GM10266 (cell line): ENCODE results near the gene MUSTN1.
A peak's percentile ranks its signal among the peaks of the same experiment; 100 is the strongest.

ENCODE experiments used
- DNase-seq: peaks from one replicate; pipeline ENCODE4 v3.0.0; 2012; ENCODE audit errors: extremely low spot score
- CTCF ChIP-seq: IDR thresholded peaks from 2 replicates; pipeline ENCODE4 v1.5.1; 2012; ENCODE audit warnings: mild to moderate bottlenecking, low read depth; ENCODE audit not compliant: control insufficient read depth, insufficient read depth; ENCODE audit errors: missing control alignments

The MUSTN1 gene

GRCh38 chr3:52829482-52829881, 5.3 kb downstream of the MUSTN1 start:
- no peak for DNase-seq
- no peak for TF ChIP-seq CTCF

GRCh38 chr3:52827866-52828376, 6.9 kb downstream of the MUSTN1 start:
- no peak for TF ChIP-seq CTCF
- no peak for DNase-seq

DNA sequence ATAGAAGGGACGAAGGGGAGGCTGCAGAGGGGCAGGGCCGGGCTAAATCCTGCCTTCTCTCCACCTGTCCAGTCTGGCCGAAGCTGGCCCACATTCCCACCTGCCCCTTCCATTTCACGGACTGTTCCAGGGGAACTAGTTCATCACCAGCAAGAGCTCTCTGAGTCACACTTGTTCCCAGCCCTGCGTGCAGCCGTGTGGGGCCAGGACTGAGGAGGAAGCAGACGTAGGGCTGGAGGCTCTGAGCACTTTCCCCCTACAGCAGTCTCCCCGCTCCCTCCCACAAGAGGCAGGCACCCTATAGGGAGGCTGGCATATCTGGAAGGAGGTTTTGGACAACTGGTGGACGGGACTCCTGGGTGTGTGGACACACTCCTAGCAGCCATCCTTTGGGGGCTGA, 7.4 kb downstream of the MUSTN1 start:
- TF ChIP-seq CTCF: no peak
- no peak for DNase-seq

DNA sequence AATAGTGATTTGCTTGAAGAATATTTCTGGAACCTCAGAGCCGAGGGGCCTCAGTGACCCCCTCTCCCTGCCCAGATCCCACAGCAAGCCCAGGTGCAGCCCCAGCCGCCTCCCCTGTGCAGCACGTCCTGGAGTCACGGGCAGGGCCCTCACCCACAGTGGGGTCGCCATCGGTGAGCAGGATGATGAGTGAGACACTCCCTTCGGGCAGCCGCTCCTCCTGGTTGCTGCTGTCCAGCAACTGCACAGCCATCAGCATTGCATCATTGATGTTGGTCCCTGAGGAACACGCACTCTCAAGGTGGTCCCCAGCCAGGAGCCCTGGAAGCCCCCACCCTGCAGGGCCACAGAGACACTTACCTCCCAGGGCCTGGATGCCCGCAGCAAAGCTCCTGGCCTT, 10.8 kb downstream of the MUSTN1 start:
- TF ChIP-seq CTCF: no peak
- DNase-seq: no peak

DNA sequence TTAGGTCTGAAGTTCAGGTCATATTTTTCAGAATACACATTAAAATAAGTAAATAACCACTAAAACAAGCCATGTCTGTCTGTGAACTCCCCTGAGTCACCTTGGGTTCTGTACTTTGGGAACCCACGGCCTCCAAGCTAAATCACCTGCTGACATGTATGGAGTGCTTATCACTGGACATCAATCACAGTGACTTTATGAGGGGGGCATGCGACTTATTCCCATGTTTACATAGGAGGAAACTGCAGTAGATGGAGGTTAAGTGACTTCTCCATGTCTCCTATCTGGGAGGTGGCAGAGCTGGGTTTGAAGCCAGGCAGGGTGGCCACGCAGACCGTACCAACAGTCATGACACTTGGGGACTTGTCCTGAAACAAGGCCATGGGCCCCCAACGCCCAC, 12.5 kb downstream of the MUSTN1 start:
- DNase-seq: no peak
- TF ChIP-seq CTCF: no peak

- peak; percentile 47 for DNase-seq
- peak; percentile 65 for TF ChIP-seq CTCF
Observed at GRCh38 chr3:52820736-52821135, 14.1 kb downstream of the MUSTN1 start.

DNA sequence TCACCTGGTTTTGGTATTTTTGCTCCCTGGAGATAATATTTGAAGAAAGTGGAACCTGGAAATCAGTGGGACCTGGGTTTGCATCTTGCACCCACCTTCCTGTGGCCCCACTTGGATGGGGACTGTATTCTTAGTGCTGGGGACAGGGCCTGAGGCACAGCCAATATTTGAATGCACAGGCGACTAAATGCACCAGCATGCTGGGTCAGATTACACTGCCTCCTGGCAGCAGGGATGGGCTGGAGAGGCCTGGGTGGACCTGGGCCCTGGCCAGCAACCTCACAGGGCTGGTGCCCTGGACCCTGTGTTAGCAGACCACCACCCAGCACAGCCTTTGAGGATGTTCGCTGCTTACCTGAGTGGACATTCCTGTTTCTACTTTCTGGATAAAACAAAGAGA, 14.9 kb downstream of the MUSTN1 start:
- TF ChIP-seq CTCF: no peak
- DNase-seq: no peak
